Thyroid gland (tissue), 4 donors: ENCODE measurements around the gene NAV2. TPM values are rescaled to one million over a fixed set of nuclear protein-coding genes. Genes with fewer than 3 reads are reported as not detected.

Experiments used
- DNase-seq, 2 donors: peaks; one replicate each; pipeline ENCODE4 v3.0.0-alpha.2; 2019
- H3K27ac ChIP-seq, 3 donors: fragments of 200-600 bp; sonication (generic); 1 replicate in 2 of 3; 2 replicates in 1 of 3; pipeline ENCODE4 v1.5.1; 2016 to 2019; ENCODE audit warnings: mild to moderate bottlenecking in 1 of 3, moderate library complexity in 1 of 3
- H3K27me3 ChIP-seq: fragments of 200-600 bp; sonication (generic); one replicate; pipeline ENCODE4 v1.5.1; 2019
- H3K36me3 ChIP-seq, 2 donors: fragments of 200-600 bp; sonication (generic); one replicate each; pipeline ENCODE4 v1.5.1; 2016 to 2019
- H3K4me1 ChIP-seq, 2 donors: fragments of 200-600 bp; sonication (generic); one replicate each; pipeline ENCODE4 v1.5.1; 2017 to 2019
- H3K4me3 ChIP-seq, 3 donors: fragments of 200-600 bp; sonication (generic); replicated peaks in 1 of 3; 1 replicate in 2 of 3; 2 replicates in 1 of 3; pipeline ENCODE4 v1.5.1; 2016; ENCODE audit warnings: mild to moderate bottlenecking in 1 of 3
- H3K9me3 ChIP-seq: fragments of 200-600 bp; sonication (generic); one replicate; pipeline ENCODE4 v1.5.1; 2017
- CTCF ChIP-seq, 6 experiments: fragments of 200-600 bp in 3 of 6; fragments of 450-650 bp in 3 of 6; sonication (generic) in 3 of 6; IDR thresholded peaks; one replicate each; pipeline ENCODE4 v1.5.1; 2016 to 2019; ENCODE audit warnings: antibody characterized with exemption in 6 of 6, mild to moderate bottlenecking in 2 of 6, inconsistent platforms in 1 of 6, moderate library complexity in 1 of 6
- POLR2A ChIP-seq, 2 donors: fragments of 450-650 bp; IDR thresholded peaks; one replicate each; pipeline ENCODE4 v1.6.1; 2017; ENCODE audit warnings: antibody characterized with exemption in 2 of 2, mild to moderate bottlenecking in 2 of 2, moderate library complexity in 1 of 2
- WGBS, 2 donors: methylation state at CpG; one replicate each; pipeline ENCODE4 v1.1.5; 2017; 5-methylcytosine and 5-hydroxymethylcytosine counted together
- intact Hi-C: fragments of 100-400 bp; cut with DNase I; formaldehyde crosslinking; loops from one replicate; pipeline ENCODE4 v1.15.1; 2023
- total RNA-seq, 4 donors: library from RNA; depleted of rRNA; stranded (reverse); fragments of >200 nt; gene quantifications; one replicate each; pipeline ENCODE4 v1.2.3, GENCODE V29; 2016

NAV2 gene
- total RNA-seq, 4 donors from 2014 or later, result 34.8 to 88.6 (median 54.5) TPM

- WGBS, 2 donors, result 86 to 91% methylated on average over 7 to 8 of the region's 8 CpGs
- intact Hi-C loops, result no loop called here
- no peak overlapping the region for H3K4me3 ChIP-seq
- peak in 1 of 2 donors; percentile 11 for DNase-seq
- no peak for TF ChIP-seq POLR2A (IDR thresholded peaks at IDR 0.05)
- no peak for TF ChIP-seq CTCF (IDR thresholded peaks at IDR 0.05)
- H3K4me1 ChIP-seq, result peaks cover 13 to 23% of the 10 kb centered on the region in 2 donors
- peaks cover 20 to 25% of the 10 kb centered on the region in 2 donors for H3K36me3 ChIP-seq
- no peaks in the 10 kb centered on the region for H3K27me3 ChIP-seq
- H3K27ac ChIP-seq, result peak overlapping the region in 2 of 3 donors; percentile 6 to 32
- no peaks in the 10 kb centered on the region for H3K9me3 ChIP-seq
Observed at GRCh38 chr11:20084921-20085814, 372.5 kb downstream of the NAV2 start.

- Histone ChIP-seq H3K27ac (peak overlapping the region in 2 of 3 donors; percentile 6 to 32), H3K4me3 (no peak overlapping the region), H3K4me1 (peaks cover 13 to 23% of the 10 kb centered on the region in 2 donors), H3K27me3 (no peaks in the 10 kb centered on the region), H3K9me3 (no peaks in the 10 kb centered on the region), H3K36me3 (peaks cover 19 to 22% of the 10 kb centered on the region in 2 donors)
- intact Hi-C loops, result no loop called here
- no peak for DNase-seq
- TF ChIP-seq POLR2A (IDR thresholded peaks at IDR 0.05) (no peak), CTCF (IDR thresholded peaks at IDR 0.05) (no peak)
- WGBS, 2 donors, result 97 to 99% methylated on average over 5 of the region's 5 CpGs
Observed at GRCh38 chr11:20085918-20086317, 373.3 kb downstream of the NAV2 start.

GRCh38 chr11:20087118-20087521, 374.5 kb downstream of the NAV2 start:
- no peak for TF ChIP-seq POLR2A (IDR thresholded peaks at IDR 0.05)
- TF ChIP-seq CTCF (IDR thresholded peaks at IDR 0.05), result no peak
- Histone ChIP-seq H3K36me3 (peaks cover 30 to 33% of the 10 kb centered on the region in 2 donors), H3K27me3 (no peaks in the 10 kb centered on the region), H3K4me3 (no peak overlapping the region), H3K4me1 (peaks cover 13 to 23% of the 10 kb centered on the region in 2 donors), H3K27ac (peak overlapping the region; percentile 39 to 62 (median 43)), H3K9me3 (no peaks in the 10 kb centered on the region)
- intact Hi-C loops, result no loop called here
- DNase-seq, result peak; percentile 75 to 81
- WGBS, 2 donors, result 29 to 36% methylated on average over 7 of the region's 7 CpGs

- Histone ChIP-seq H3K4me3 (no peak overlapping the region), H3K27ac (no peak overlapping the region), H3K4me1 (peaks cover 13 to 23% of the 10 kb centered on the region in 2 donors), H3K9me3 (no peaks in the 10 kb centered on the region), H3K36me3 (peaks cover 26 to 34% of the 10 kb centered on the region in 2 donors), H3K27me3 (no peaks in the 10 kb centered on the region)
- no peak for TF ChIP-seq POLR2A (IDR thresholded peaks at IDR 0.05)
- WGBS, 2 donors, result 72 to 79% methylated on average over 12 of the region's 12 CpGs
- DNase-seq, result peak in 1 of 2 donors; percentile 11
- intact Hi-C loops, result no loop called here
Observed at GRCh38 chr11:20088397-20089225, 376.0 kb downstream of the NAV2 start.

GRCh38 chr11:20089367-20089766, 376.7 kb downstream of the NAV2 start:
- H3K9me3 ChIP-seq, result no peaks in the 10 kb centered on the region
- WGBS, 2 donors, result 69 to 79% methylated on average over 3 of the region's 3 CpGs
- H3K4me3 ChIP-seq, result no peak overlapping the region
- H3K27ac ChIP-seq, result no peak overlapping the region
- no peak for DNase-seq
- H3K36me3 ChIP-seq, result peaks cover 24 to 32% of the 10 kb centered on the region in 2 donors
- H3K4me1 ChIP-seq, result peaks cover 13 to 23% of the 10 kb centered on the region in 2 donors
- H3K27me3 ChIP-seq, result no peaks in the 10 kb centered on the region
- no peak for TF ChIP-seq POLR2A (IDR thresholded peaks at IDR 0.05)
- TF ChIP-seq CTCF (IDR thresholded peaks at IDR 0.05), result no peak
- intact Hi-C loops, result no loop called here
